Caco-2 (cell line): ENCODE results near the gene CDC34. TPM values are rescaled to one million over a fixed set of nuclear protein-coding genes. Genes with fewer than 3 reads are reported as not detected.

Experiments
- BruUV-seq: library from RNA; stranded (reverse); fragments of 400-500 nt; replicated peaks from 2 replicates; lab custom pipeline; 2021; lab: Mats Ljungman, UMichigan
- CTCF ChIA-PET: fragments of 300-600 bp; sonication (Branson Sonifier 250); formaldehyde crosslinking; loops from one replicate; lab custom pipeline; 2022; ENCODE audit warnings: antibody characterized with exemption; lab: Charles Lee
- POLR2A ChIA-PET: fragments of 300-600 bp; sonication (Branson Sonifier 250); formaldehyde crosslinking; loops from one replicate; lab custom pipeline; 2022; ENCODE audit warnings: antibody characterized with exemption; lab: Charles Lee
- DNase-seq, 2 experiments: peaks; one replicate each; pipeline versions ENCODE4 v3.0.0 to v3.0.0-alpha.2; 2020 to 2022
- H3K27me3 ChIP-seq: replicated peaks from 2 replicates; pipeline ENCODE4 v1.6.0; 2011; ENCODE audit warnings: low read length; ENCODE audit not compliant: control insufficient read depth, insufficient read depth
- H3K36me3 ChIP-seq: 2 replicates; pipeline ENCODE4 v1.5.1; 2011; ENCODE audit warnings: low read length; ENCODE audit not compliant: control insufficient read depth, insufficient read depth
- H3K4me1 ChIP-seq: fragments of 250-450 bp; sonication (Bioruptor Pico); 2 replicates; pipeline ENCODE4 v1.5.1; 2020; ENCODE audit warnings: mild to moderate bottlenecking
- H3K4me3 ChIP-seq: 2 replicates; pipeline ENCODE4 v1.5.1; 2011; ENCODE audit warnings: low read depth, mild to moderate bottlenecking, control low read depth, low read length
- H3K9me3 ChIP-seq: fragments of 250-450 bp; sonication (Bioruptor Pico); 2 replicates; pipeline ENCODE4 v1.5.1; 2020; ENCODE audit warnings: mild to moderate bottlenecking, moderate library complexity
- H3K27ac Mint-ChIP-seq: one replicate; pipeline ENCODE4 v1.8.0; 2022; ENCODE audit warnings: mixed read lengths; ENCODE audit not compliant: unreplicated experiment
- H3K27me3 Mint-ChIP-seq: one replicate; pipeline ENCODE4 v1.8.0; 2022; ENCODE audit warnings: mixed read lengths; ENCODE audit not compliant: insufficient read depth, unreplicated experiment
- H3K36me3 Mint-ChIP-seq: one replicate; pipeline ENCODE4 v1.8.0; 2022; ENCODE audit warnings: mild to moderate bottlenecking, mixed read lengths; ENCODE audit not compliant: insufficient read depth, unreplicated experiment
- H3K4me1 Mint-ChIP-seq: one replicate; pipeline ENCODE4 v1.8.0; 2022; ENCODE audit warnings: low read depth, mixed read lengths; ENCODE audit not compliant: unreplicated experiment
- H3K4me3 Mint-ChIP-seq: one replicate; pipeline ENCODE4 v1.8.0; 2022; ENCODE audit warnings: mild to moderate bottlenecking, moderate library complexity, mixed read lengths; ENCODE audit not compliant: unreplicated experiment
- H3K9me3 Mint-ChIP-seq: one replicate; pipeline ENCODE4 v1.8.0; 2022; ENCODE audit warnings: mixed read lengths; ENCODE audit not compliant: unreplicated experiment
- CTCF ChIP-seq, 2 experiments: fragments of 200-600 bp in 1 of 2; IDR thresholded peaks; 1 replicate in 1 of 2; 2 replicates in 1 of 2; pipeline versions ENCODE4 v1.5.1 to v1.8.0; 2011 to 2022; ENCODE audit warnings: antibody characterized with exemption in 1 of 2, control low read depth in 1 of 2, inconsistent platforms in 1 of 2, low read depth in 1 of 2, low read length in 1 of 2, mild to moderate bottlenecking in 1 of 2, moderate library complexity in 1 of 2; ENCODE audit not compliant: insufficient read depth in 1 of 2, severe bottlenecking in 1 of 2, unreplicated experiment in 1 of 2
- intact Hi-C: fragments of 100-400 bp; cut with micrococcal nuclease; formaldehyde crosslinking; loops from one replicate; pipeline ENCODE4 v1.10.0; 2022; ENCODE audit not compliant: unreplicated experiment
- total RNA-seq: library from RNA; stranded (reverse); gene quantifications from 2 replicates; pipeline ENCODE4 v1.2.3, GENCODE V29; 2022

CDC34 gene
- total RNA-seq, 1 experiment from 2014 or later: 129 TPM

DNA sequence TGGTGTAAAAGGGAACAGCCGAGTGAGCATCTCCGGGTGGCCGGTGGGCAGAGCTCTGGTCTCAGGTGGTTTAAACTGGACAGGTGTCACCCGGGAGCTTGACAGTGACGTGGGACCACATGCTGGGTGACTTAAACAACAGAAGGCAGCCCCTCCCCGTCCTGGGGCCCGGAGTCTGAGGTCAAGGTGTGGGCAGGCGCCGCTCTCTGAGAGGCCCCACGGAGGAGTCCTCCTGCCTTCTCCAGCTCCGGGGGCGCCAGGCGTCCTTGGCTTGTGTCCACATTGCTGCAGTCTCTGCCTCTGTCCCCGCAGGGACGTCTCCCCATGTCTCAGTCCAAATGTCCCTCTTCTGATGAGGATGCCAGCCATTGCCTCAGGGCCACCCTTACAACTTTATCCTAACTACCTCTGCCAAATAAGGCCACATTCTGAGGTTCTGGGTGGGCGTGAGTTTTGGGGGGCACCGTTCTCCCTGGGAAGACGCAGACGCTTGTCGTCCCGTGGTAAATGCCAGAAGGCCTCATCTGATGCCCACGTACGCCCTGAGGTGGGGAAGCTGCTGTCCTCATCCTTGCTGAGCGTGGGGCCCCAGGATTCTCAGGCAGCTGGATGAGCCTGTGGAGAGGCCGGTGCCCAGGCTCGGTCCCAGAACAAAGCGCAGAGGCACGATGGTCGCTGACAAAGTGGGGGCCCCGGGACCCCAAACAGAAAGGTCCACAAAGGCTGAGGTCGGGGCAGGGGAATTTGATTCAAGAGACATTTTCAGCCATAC lies 25.2 kb downstream of the CDC34 start:
- Mint-ChIP-seq H3K36me3 (peaks cover 12% of the 10 kb centered on the region), H3K27me3 (no peaks in the 10 kb centered on the region), H3K4me1 (peaks cover 2% of the 10 kb centered on the region), H3K27ac (no peak overlapping the region), H3K4me3 (no peak overlapping the region), H3K9me3 (no peaks in the 10 kb centered on the region)
- no TSS peak for BruUV-seq
- DNase-seq: no peak
- CTCF ChIA-PET: no interaction called here
- POLR2A ChIA-PET: no interaction called here
- no peak for TF ChIP-seq CTCF (IDR thresholded peaks at IDR 0.05; ENCODE audit: insufficient read depth in 1 of 2, low read depth in 1 of 2, low read length in 1 of 2, severe bottlenecking in 1 of 2, unreplicated experiment in 1 of 2)
- no peak overlapping the region for H3K4me3 ChIP-seq
- peaks cover 4% of the 10 kb centered on the region; the same call in 1 of the 2 replicates for H3K4me1 ChIP-seq
- intact Hi-C loops: no loop called here
- no peaks in the 10 kb centered on the region for H3K9me3 ChIP-seq
- no peaks in the 10 kb centered on the region for H3K36me3 ChIP-seq
- H3K27me3 ChIP-seq: no peaks in the 10 kb centered on the region

GRCh38 chr19:558770-559439 lies 27.3 kb downstream of the CDC34 start:
- DNase-seq: no peak
- Histone ChIP-seq H3K36me3 (no peaks in the 10 kb centered on the region), H3K4me3 (no peak overlapping the region), H3K9me3 (no peaks in the 10 kb centered on the region), H3K27me3 (no peaks in the 10 kb centered on the region), H3K4me1 (peaks cover 4% of the 10 kb centered on the region; the same call in 1 of the 2 replicates)
- H3K27ac Mint-ChIP-seq: no peak overlapping the region
- H3K4me3 Mint-ChIP-seq: no peak overlapping the region
- intact Hi-C loops: no loop called here
- ChIA-PET POLR2A (no interaction called here), CTCF (no interaction called here)
- no peaks in the 10 kb centered on the region for H3K27me3 Mint-ChIP-seq
- no peaks in the 10 kb centered on the region for H3K9me3 Mint-ChIP-seq
- BruUV-seq: no TSS peak
- H3K4me1 Mint-ChIP-seq: no peaks in the 10 kb centered on the region
- TF ChIP-seq CTCF (IDR thresholded peaks at IDR 0.05; ENCODE audit: insufficient read depth in 1 of 2, low read depth in 1 of 2, low read length in 1 of 2, severe bottlenecking in 1 of 2, unreplicated experiment in 1 of 2): no peak
- H3K36me3 Mint-ChIP-seq: peaks cover 6% of the 10 kb centered on the region

DNA sequence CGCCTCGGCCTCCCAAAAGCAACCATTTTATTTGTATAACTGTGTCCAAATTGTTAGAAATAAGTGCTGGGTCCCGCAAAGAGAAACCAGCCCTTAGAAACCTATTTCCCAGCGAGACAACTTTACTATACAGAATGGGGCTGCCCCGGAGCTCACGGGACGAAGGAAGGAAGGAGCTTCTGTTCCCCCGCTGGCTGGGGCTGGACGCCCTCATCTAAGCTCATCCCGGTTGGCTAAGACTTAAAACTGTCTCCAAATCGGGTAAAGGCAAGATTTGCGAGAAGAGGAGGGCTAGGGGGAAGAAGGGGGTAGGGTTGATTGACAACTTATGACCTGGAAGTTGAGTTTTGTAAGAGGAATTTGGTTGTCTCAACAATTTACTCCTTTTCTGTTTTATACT lies 28.6 kb downstream of the CDC34 start:
- CTCF ChIA-PET: no interaction called here
- POLR2A ChIA-PET: no interaction called here
- no TSS peak for BruUV-seq
- Histone ChIP-seq H3K36me3 (no peaks in the 10 kb centered on the region), H3K27me3 (no peaks in the 10 kb centered on the region), H3K4me3 (no peak overlapping the region), H3K4me1 (peaks cover 4% of the 10 kb centered on the region; the same call in 1 of the 2 replicates), H3K9me3 (no peaks in the 10 kb centered on the region)
- intact Hi-C loops: no loop called here
- TF ChIP-seq CTCF (IDR thresholded peaks at IDR 0.05; ENCODE audit: insufficient read depth in 1 of 2, low read depth in 1 of 2, low read length in 1 of 2, severe bottlenecking in 1 of 2, unreplicated experiment in 1 of 2): no peak
- no peaks in the 10 kb centered on the region for H3K4me1 Mint-ChIP-seq
- H3K27me3 Mint-ChIP-seq: no peaks in the 10 kb centered on the region
- no peaks in the 10 kb centered on the region for H3K9me3 Mint-ChIP-seq
- H3K4me3 Mint-ChIP-seq: no peak overlapping the region
- no peak for DNase-seq
- peaks cover 6% of the 10 kb centered on the region for H3K36me3 Mint-ChIP-seq
- H3K27ac Mint-ChIP-seq: no peak overlapping the region
